Upper lobe of left lung (tissue), 6 donors: ENCODE data around the gene FBLN2. TPM values are rescaled to one million over a fixed set of nuclear protein-coding genes. Genes with fewer than 3 reads are reported as not detected.

Source experiments
- ATAC-seq, 2 donors: fragments of 200-7000 bp; cut with Tn5 transposase; one replicate each; pipeline ENCODE4 v1.9.1; 2022; ENCODE audit warnings: mild to moderate bottlenecking in 2 of 2, moderate library complexity in 2 of 2; ENCODE audit not compliant: low FRiP score in 2 of 2
- DNase-seq, 2 donors: peaks; one replicate each; pipeline ENCODE4 v3.0.0-alpha.2; 2019 to 2020
- H3K27ac ChIP-seq, 4 donors: fragments of 200-600 bp; sonication (generic); one replicate each; pipeline ENCODE4 v1.5.1; 2016 to 2019
- H3K27me3 ChIP-seq, 4 donors: fragments of 200-600 bp; sonication (generic); one replicate each; pipeline ENCODE4 v1.5.1; 2017 to 2019
- H3K36me3 ChIP-seq, 4 donors: fragments of 200-600 bp; sonication (generic); one replicate each; pipeline ENCODE4 v1.5.1; 2016 to 2019
- H3K4me1 ChIP-seq, 4 donors: fragments of 200-600 bp; sonication (generic); one replicate each; pipeline ENCODE4 v1.5.1; 2018 to 2019
- H3K4me3 ChIP-seq, 4 donors: fragments of 200-600 bp; sonication (generic); one replicate each; pipeline ENCODE4 v1.5.1; 2017 to 2019; ENCODE audit warnings: mild to moderate bottlenecking in 2 of 4, moderate library complexity in 1 of 4
- H3K9me3 ChIP-seq, 4 donors: fragments of 200-600 bp; sonication (generic); one replicate each; pipeline ENCODE4 v1.5.1; 2018 to 2019
- CTCF ChIP-seq, 6 experiments: fragments of 450-650 bp in 4 of 6; fragments of 200-600 bp in 2 of 6; sonication (generic) in 2 of 6; IDR thresholded peaks; one replicate each; pipeline ENCODE4 v1.5.1; 2016 to 2019; ENCODE audit warnings: antibody characterized with exemption in 6 of 6
- EP300 ChIP-seq, 4 donors: sonication (generic); formaldehyde crosslinking; IDR thresholded peaks; one replicate each; pipeline ENCODE4 v1.5.1; 2017; ENCODE audit warnings: antibody characterized with exemption in 4 of 4, control low read depth in 2 of 4
- POLR2A ChIP-seq, 4 donors: fragments of 450-650 bp; IDR thresholded peaks; one replicate each; pipeline ENCODE4 v1.5.1; 2016 to 2017; ENCODE audit warnings: antibody characterized with exemption in 4 of 4, mild to moderate bottlenecking in 2 of 4
- POLR2AphosphoS5 ChIP-seq, 2 donors: sonication (generic); formaldehyde crosslinking; IDR thresholded peaks; one replicate each; pipeline ENCODE4 v1.5.1; 2017; ENCODE audit warnings: antibody characterized with exemption in 2 of 2
- WGBS, 2 donors: methylation state at CpG; one replicate each; pipeline ENCODE4 v1.1.5; 2017 to 2018; 5-methylcytosine and 5-hydroxymethylcytosine counted together
- total RNA-seq, 6 donors: library from RNA; depleted of rRNA in 4 of 6; stranded (reverse); fragments of >200 nt in 4 of 6; gene quantifications; one replicate each; pipeline versions ENCODE4 v1.1.0 to v1.2.1, GENCODE V29; 2016 to 2021
- donor health status: DM: no; HTN: no; CAD: no; lungs with moderate emphysema.
- donor health status: DM: no; HTN: yes; CAD: no; lungs with severe emphysema.

The FBLN2 gene
- total RNA-seq, 6 donors from 2014 or later, result 2.1 to 85.7 (median 19.5) TPM

- DNase-seq, result no peak
Measured at GRCh38 chr3:13634615-13635014, 85.7 kb downstream of the FBLN2 start.

GRCh38 chr3:13636186-13636585 is 87.3 kb downstream of the FBLN2 start:
- TF ChIP-seq POLR2A (IDR thresholded peaks at IDR 0.05), result no peak
- no peak for TF ChIP-seq EP300 (IDR thresholded peaks at IDR 0.05)
- no peak for TF ChIP-seq POLR2AphosphoS5 (IDR thresholded peaks at IDR 0.05)
- no peak for TF ChIP-seq CTCF (IDR thresholded peaks at IDR 0.05)
- H3K27me3 ChIP-seq, result no peaks in the 10 kb centered on the region
- H3K4me3 ChIP-seq, result no peak overlapping the region
- H3K36me3 ChIP-seq, result no peaks in the 10 kb centered on the region
- DNase-seq, result no peak
- no peaks in the 10 kb centered on the region for H3K4me1 ChIP-seq
- H3K9me3 ChIP-seq, result no peaks in the 10 kb centered on the region
- WGBS, 2 donors, result 77 to 85% methylated on average over 3 to 14 of the region's 14 CpGs
- ATAC-seq, result no peak
- H3K27ac ChIP-seq, result no peak overlapping the region

More at GRCh38 chr3:13634615-13635014, 85.7 kb downstream of the FBLN2 start:
- Histone ChIP-seq H3K9me3 (no peaks in the 10 kb centered on the region), H3K36me3 (no peaks in the 10 kb centered on the region), H3K27me3 (no peaks in the 10 kb centered on the region), H3K27ac (no peak overlapping the region), H3K4me1 (no peaks in the 10 kb centered on the region), H3K4me3 (no peak overlapping the region)
- 58 to 90% methylated on average over 8 to 9 of the region's 10 CpGs for WGBS, 2 donors
- TF ChIP-seq CTCF (IDR thresholded peaks at IDR 0.05) (no peak), POLR2A (IDR thresholded peaks at IDR 0.05) (no peak), POLR2AphosphoS5 (IDR thresholded peaks at IDR 0.05) (no peak), EP300 (IDR thresholded peaks at IDR 0.05) (no peak)
- ATAC-seq, result no peak

- Histone ChIP-seq H3K4me3 (no peak overlapping the region), H3K4me1 (no peaks in the 10 kb centered on the region), H3K9me3 (no peaks in the 10 kb centered on the region), H3K27me3 (no peaks in the 10 kb centered on the region), H3K27ac (no peak overlapping the region), H3K36me3 (no peaks in the 10 kb centered on the region)
- DNase-seq (no peak), ATAC-seq (no peak)
- TF ChIP-seq EP300 (IDR thresholded peaks at IDR 0.05), result no peak
- no peak for TF ChIP-seq CTCF (IDR thresholded peaks at IDR 0.05)
- no peak for TF ChIP-seq POLR2AphosphoS5 (IDR thresholded peaks at IDR 0.05)
- no peak for TF ChIP-seq POLR2A (IDR thresholded peaks at IDR 0.05)
- 34 to 51% methylated on average over 4 to 8 of the region's 8 CpGs for WGBS, 2 donors
Measured at GRCh38 chr3:13636874-13637273, 87.9 kb downstream of the FBLN2 start.

GRCh38 chr3:13637311-13637891 is 88.5 kb downstream of the FBLN2 start:
- Histone ChIP-seq H3K4me1 (no peaks in the 10 kb centered on the region), H3K4me3 (no peak overlapping the region), H3K27ac (no peak overlapping the region), H3K27me3 (no peaks in the 10 kb centered on the region), H3K36me3 (no peaks in the 10 kb centered on the region), H3K9me3 (no peaks in the 10 kb centered on the region)
- no peak for DNase-seq
- no peak for TF ChIP-seq EP300 (IDR thresholded peaks at IDR 0.05)
- no peak for TF ChIP-seq POLR2AphosphoS5 (IDR thresholded peaks at IDR 0.05)
- no peak for TF ChIP-seq CTCF (IDR thresholded peaks at IDR 0.05)
- TF ChIP-seq POLR2A (IDR thresholded peaks at IDR 0.05), result no peak
- WGBS, 2 donors, result 73 to 77% methylated on average over 26 to 29 of the region's 31 CpGs
- no peak for ATAC-seq

GRCh38 chr3:13637953-13638352 is 89.0 kb downstream of the FBLN2 start:
- no peak for TF ChIP-seq EP300 (IDR thresholded peaks at IDR 0.05)
- Histone ChIP-seq H3K27me3 (no peaks in the 10 kb centered on the region), H3K36me3 (no peaks in the 10 kb centered on the region), H3K4me3 (no peak overlapping the region), H3K9me3 (no peaks in the 10 kb centered on the region), H3K27ac (no peak overlapping the region), H3K4me1 (no peaks in the 10 kb centered on the region)
- WGBS, 2 donors, result 64 to 72% methylated on average over 12 of the region's 12 CpGs
- ATAC-seq (no peak), DNase-seq (no peak)
